CD4-positive, alpha-beta T cell treated with Interleukin-4 for 4 hours (primary cell): ENCODE data around the gene ORAI3.

Experiments
- DNase-seq: peaks from one replicate; pipeline ENCODE4 v3.0.0-alpha.2; 2020

ORAI3 gene

DNA sequence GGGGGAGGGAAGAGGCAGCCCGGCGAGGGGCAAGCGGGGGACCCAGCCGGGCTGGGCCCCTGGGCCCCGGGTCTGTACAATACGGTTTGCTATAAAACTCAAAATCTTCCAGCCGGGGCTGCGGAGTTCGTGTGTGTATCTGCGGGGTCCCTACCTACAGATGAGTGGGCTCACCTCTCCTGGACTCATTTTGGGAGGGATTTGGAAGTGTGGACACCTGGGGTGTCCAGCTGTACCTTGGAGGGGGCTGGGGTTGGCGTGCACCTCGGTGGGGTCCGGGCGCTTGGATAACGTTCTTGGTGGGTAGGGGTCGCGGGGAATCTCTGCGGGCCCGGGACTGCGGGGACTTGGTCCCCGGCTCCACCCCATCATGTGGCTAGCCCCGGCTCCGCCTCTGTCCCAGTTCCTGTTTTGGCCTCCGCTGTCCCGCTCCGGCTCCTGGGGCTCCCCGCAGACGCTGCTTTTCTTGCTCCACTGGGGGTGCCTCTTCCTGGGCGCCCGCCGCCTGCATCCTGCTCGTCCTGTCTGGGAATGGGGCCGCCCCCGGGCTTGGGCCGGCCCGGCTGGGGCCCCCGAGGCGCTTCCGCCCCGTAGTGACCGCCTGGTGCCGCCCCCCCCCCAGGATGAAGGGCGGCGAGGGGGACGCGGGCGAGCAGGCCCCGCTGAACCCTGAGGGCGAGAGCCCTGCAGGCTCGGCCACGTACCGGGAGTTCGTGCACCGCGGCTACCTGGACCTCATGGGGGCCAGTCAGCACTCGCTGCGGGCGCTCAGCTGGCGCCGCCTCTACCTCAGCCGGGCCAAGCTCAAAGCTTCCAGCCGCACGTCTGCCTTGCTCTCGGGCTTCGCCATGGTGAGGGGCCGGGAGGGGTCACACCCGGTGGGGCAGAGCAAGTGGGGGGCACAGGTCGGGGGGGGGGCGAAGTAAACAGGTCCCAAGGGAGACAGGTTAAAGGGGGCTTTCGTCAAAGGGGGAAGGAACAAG lies at the start of gene ORAI3:
Gene ORAI3 (plus strand): TSS at position 402 of the 983 bp plus-strand sequence. CDS start 222 bp downstream, at position 624.
- peak; percentile 44 for DNase-seq

DNA sequence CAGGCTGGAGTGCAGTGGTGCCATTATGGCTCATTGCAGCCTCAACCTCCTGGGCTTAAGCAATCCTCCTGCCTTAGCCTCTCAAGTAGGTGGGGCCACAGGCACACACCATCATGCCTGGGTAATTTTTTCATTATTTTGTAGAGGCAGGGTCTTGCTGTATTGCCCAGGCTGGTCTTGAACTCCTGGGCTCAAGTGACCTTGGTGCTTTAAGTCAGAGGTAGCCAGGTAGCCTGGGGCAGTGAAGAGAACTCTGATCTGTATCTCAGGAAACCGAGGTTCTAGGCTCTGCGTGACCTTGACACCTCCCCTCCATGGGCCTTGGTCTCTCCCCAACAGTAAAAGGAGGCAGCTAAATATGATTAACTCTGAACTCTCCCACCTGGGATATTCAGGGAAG lies 49.1 kb upstream of the ORAI3 start:
- DNase-seq = no peak

DNA sequence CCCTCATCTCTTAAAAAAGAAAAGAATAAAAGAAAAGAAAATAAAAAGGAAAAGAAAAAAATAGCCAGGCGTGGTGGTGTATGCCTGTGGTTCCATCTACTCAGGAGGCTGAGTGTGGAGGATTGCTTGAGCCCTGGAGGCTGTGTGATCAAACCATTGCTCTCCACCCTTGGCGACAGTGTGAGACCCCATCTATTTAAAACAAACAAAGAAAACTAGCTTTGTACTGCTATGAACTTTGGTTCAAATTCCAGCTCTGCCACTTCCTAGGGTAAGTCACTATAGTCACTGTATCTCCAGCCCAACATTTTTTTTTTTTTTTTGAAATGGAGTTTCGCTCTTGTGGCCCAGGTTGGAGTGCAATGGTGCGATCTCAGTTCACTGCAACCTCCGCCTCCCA lies 48.3 kb upstream of the ORAI3 start:
- DNase-seq = no peak

DNA sequence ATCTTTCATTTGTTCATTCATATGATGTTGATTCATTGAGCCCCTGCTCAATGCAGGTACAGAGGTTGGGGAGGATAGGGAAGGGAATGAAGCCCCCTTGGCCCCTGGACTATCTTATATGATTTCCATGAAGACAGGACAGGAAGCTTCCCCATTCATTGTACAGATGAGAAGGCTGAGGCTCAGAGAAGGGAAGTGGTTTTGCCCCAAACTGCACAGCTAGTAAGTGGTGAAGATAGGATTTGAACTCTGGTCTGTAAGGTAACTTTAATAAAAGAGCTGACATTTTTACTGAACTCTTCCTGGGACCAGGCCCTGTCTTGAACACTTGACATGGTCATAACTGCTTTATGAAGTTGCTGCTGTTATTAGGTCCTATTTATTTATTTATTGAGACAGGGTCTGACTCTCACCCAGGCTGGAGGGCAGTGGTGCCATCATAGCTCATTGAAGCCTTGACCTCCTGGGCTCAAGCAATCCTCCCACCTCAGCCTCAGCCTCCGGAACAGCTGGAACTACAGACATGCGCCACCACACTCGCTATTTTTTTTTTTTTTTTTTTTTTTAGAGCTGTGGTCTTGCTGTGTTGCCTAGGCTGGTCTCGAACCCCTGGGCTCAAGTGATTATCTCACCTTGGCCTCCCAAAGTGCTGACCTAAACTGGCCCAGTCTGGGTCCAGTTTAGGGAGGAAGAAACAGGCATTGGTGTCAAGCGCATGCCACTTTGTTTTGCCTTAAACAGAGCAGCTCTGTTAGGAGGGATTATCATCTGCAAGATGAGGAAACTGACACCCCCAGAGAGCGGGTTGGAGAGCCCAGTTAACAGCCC lies 47.5 kb upstream of the ORAI3 start:
- DNase-seq = no peak

DNA sequence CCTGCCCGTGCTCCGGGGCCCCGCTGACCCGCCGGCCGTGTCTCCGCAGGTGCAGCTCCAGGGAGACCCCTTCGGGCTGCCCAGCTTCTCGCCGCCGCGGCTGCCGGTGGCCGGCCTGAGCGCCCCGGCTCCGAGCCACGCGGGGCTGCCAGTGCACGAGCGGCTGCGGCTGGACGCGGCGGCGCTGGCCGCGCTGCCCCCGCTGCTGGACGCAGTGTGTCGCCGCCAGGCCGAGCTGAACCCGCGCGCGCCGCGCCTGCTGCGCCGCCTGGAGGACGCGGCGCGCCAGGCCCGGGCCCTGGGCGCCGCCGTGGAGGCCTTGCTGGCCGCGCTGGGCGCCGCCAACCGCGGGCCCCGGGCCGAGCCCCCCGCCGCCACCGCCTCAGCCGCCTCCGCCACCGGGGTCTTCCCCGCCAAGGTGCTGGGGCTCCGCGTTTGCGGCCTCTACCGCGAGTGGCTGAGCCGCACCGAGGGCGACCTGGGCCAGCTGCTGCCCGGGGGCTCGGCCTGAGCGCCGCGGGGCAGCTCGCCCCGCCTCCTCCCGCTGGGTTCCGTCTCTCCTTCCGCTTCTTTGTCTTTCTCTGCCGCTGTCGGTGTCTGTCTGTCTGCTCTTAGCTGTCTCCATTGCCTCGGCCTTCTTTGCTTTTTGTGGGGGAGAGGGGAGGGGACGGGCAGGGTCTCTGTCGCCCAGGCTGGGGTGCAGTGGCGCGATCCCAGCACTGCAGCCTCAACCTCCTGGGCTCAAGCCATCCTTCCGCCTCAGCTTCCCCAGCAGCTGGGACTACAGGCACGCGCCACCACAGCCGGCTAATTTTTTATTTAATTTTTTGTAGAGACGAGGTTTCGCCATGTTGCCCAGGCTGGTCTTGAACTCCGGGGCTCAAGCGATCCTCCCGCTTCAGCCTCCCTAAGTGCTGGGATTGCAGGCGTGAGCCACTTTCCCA lies 46.6 kb upstream of the ORAI3 start:
- DNase-seq = peak; percentile 42

DNA sequence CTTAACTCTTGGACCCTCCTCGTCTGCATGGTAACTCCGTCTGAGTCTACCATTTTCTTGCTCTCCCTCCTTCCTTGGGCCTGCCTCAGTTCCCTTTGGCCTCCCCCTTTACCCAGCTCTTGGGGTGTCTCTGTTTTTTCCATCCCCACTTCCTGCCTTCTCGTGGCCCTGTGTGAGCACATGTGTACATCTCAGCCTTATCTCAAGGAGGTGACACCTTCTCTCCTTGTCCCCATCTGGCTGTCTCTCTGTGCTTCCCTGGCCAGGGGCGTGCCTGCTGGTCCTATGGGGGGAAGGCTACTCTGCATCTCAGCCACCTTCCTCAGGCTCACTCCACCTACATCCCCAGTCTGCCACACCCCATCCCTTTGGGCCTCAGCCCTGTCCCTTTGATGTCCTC lies 45.9 kb upstream of the ORAI3 start:
- no peak for DNase-seq

DNA sequence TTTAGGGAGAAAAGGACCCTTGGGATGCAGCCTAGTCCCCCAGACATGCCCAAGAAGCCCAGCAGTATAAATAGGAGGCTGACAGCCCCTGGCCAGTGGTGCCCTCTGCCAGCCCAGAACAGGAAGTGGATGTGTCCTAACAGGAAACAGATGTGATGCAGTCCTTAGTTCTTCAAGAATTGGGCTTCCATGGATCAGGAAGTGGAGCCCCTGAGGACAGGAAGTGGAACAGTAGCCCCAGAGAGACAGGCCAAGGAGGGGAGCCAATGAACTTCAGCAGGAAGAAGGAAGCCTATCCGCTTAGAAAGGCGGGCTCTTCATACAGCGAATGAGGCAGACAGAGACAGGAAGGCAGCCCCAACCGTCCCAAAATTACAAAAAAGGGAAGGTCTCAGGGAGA lies 45.3 kb upstream of the ORAI3 start:
- DNase-seq = no peak

DNA sequence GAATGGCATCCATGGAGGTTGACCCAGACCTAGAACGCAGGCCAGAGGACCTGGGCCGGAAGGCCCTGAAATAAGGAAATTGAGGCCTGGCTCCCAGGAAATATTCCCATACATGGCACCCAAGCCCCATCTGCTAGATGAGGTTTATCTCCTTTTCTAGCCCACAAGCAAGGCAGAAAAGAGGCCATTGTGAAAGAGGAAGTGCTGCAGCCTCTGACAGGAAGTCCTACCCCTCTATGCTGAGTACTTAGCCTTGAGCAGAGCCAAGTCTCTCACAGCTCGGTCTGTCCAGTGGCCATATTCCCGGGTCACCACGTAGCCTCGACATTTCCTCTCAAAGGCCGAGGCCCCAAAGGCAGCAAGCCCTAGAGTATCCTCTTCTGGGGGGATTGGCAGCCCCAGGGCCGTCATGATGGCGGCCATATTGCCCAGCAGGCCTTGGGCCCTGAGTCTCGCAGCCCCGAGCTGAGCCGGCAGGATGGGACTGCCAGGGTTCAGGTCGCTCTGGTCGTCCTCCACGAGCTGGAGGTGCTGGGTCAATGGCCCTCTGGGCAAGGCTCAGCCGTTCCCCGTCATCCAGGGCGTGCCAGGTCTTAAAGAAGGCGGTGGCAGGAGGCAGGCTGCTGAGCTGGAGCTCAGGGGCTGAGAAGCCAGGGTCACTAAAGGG lies 44.6 kb upstream of the ORAI3 start:
- no peak for DNase-seq

DNA sequence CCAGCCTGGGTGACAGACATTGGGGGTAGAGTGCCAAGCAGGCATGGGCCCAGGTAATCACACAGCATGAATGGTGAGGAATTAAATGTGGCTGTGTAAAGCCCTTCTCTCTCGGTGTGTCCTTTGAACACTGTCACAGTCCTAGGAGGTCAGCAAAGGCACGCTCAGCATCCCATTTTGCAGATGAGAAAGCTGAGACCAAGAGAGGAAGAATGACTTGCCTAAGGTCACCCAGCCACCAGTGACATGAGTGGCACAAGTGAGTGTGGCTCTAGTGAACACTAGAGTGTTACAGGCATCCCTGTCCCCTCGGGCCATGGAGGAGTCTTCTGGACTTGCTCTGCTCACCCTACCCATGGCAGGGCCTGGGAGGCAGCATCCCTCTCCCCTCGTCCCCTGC lies 41.8 kb upstream of the ORAI3 start:
- DNase-seq = no peak

DNA sequence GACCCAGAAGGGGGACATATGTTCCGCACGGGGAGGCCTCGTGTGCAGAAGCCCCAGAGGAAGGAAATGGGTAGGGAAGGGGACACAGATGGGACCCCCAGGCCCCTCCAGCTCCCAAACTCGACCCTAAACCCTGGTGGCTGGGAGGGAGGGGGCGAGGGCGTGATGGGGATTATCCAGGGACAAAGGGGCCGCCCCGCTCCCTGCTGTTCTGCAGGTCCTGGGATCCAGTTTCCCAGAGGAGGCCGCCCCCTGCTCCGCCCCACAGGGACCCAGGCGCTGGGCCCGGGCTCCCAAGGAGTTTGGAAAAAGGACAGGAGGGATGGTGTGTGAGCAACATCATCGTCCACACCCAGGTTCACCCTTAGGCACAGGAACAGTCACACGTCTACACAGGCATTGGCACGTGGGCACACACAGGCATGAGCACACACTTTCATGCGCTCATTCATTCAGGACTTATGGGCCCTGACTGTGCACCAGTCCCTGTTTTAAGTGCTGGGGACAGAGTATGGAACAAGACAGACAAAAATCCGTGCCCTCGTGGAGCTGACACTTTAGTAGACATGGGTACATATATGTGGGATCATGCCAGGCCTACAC lies 38.3 kb upstream of the ORAI3 start:
- no peak for DNase-seq

DNA sequence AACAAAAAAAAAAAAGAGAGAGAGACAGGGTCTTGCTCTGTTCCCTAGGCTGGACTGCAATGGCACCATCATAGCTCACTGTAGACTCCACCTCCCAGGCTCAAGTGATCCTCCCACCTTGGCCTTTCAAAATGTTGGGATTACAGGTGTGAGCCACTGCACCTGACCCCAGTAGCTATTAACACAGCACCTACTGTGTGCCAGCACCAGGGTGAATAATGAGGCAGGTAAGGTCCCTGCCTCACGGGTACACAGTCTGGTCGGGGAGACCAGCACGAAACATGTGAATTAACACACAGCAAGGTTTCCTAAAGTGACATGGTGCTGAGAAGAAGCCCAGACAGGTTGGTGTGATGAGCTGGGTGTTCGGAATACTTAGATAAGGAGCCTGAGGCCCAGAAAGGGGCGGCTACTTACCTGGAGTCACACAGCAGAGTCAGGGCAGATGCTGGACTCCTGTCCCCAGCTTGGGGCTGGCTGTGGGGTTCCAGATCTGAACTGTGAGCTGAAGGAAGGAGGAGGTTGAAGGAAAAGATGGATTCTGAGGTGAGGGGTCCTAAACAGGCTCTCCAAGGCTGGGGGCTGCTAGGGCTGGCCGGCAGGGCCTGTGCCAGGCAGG lies 36.0 kb upstream of the ORAI3 start:
- DNase-seq = no peak

DNA sequence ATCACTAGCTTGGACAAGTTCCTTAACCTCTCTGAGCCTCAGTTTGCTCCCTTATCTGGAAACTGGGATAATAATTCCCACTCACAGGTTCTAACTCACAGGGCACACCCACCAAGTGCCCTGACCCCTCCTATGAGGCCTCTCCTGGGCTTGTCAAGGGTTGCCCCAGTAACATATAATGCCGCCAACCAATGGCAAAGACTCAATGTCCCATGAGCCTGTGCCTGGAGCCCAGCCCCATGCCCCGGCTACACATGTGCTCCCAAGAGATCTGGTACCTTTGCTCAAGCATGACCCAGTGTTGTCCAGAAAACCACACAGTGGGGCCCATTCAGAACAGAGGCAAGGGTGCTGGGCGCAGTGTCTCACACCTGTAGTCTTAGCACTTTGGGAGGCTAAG lies 34.0 kb upstream of the ORAI3 start:
- no peak for DNase-seq

DNA sequence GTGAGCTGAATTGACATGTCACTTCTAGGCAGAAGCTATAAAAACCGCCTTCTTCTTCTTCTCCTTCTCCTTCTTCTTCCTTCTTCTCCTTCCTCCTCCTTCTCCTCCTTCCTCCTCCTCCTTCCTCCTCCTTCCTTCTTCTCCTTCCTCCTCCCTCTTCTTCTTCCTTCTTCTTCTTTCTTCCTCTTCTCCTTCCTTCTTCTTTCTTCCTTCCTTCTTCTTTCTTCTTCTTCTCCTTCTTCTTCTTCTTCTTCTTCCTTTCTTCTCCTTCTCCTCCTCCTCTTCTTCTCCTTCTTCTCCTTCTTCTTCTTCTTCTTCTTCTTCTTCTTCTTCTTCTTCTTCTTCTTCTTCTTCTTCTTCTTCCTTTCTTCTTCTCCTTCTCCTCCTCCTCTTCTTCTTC lies 30.3 kb upstream of the ORAI3 start:
- DNase-seq = no peak

DNA sequence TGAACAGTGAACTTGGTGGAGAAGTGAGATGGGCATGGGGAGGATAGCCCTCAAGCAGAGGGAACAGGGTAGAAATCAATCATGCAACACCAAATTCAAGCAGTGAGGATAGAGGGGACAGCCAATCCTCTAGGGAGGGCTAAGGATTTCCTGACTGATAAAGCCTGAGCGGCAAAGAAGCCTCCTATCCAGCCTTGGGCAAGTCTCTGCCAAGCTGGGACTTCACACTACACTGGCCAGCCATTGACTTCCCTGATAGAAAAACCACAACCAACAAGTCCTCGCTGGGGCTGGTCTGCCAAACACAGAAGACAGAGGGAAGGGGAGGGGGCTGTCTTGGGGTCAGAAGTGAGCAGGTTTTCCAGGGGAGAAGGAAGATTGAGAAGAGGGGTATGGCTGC lies 28.0 kb upstream of the ORAI3 start:
- no peak for DNase-seq

DNA sequence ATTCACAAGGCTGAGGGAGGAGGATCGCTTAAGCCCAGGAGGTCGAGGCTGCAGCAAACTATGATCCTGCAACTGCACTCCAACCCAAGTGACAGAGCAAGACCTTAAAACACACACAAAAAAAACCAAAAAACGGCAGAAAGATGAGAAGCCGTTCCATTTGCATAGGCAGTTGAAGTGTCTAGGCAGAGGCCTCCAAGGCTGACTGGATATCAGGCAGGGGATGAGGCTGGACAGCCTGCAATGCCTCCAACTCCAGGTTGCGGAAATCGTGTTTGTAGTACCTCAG lies 27.5 kb upstream of the ORAI3 start:
- DNase-seq = no peak

DNA sequence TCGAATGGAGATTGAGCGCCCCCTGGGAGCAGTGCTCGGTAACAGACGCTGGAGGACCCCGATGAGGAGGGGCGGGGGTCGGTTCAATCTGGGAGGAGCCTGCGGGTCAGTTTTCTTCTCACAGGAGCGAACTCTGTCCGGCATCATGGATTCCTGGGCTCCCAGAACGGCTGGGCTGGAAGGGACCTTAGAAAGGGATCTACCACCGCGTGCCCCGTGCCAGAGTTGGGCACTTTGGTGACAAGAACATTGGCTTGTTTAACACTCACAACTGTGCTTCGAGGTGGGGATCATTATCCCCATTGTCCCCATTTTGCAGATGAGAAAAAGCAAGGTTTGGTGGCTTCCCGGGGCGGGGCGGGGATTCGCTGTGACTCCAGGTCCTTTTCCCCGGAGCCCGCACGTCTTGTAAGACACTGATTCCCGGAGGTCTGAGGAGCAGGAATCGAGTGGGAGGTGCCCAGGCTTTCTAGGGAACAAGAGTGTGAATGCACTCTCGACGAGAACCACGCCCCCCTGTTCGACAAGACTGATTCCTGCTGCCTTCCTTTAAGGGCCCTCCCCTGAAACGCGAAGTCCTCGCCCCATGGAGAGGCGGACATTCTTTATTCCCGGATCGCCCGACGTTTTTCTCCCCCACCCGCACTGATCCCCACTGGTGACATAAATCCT lies 27.0 kb upstream of the ORAI3 start:
- peak; percentile 87 for DNase-seq

DNA sequence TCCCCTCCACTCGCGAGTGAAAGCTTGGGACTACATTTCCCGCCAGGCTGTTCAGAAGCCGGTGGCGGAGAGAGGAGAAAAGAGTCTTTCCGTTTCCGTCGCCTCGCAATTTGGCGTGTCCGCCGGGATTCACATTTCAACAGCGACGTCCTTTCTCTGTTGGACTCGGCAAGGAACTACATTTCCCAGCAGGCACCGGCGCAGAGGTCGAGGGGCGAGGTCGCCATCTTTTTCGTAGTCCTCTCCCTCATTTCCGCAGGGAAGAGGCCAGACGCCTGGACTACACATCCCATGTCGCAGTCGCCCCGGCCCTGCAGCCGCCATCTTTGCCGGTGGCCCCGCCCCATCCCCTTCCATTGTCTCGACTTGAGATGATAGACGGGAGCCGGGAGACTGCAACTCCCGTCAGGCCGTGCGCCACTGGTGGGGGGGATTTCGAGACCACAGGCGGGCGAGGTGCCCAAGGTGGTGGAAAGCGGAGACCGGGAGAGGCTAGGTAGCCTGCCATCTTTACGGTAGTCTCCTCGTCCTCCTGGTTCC lies 26.4 kb upstream of the ORAI3 start:
- peak; percentile 100 for DNase-seq

DNA sequence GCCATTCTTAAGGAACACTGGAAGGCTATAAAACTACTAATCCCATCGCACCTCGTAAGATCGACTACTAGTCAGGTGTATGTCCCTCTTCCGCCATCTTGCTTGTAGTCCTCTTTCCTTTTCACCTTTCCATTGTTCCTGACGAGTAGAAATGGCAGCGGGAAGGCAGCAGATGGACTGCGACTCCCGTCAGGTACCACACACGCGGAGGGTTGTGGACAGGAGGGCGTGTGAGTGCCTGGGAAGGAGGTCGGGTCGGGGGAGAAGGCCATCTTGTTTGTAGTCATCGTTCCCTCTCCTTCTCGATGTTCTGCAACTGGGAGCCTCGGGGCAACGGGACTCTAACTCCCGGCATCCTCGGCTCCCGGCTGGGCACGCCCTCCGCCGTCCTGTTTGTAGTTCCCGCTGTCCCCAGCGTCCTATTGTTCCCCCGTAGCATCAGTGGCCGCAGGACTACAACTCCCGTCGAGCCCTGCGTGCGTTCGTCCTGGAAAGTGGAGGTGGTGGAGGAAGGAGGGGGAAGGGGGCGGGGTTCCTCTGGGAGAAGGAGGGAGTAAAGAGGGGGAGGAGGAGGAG lies 25.8 kb upstream of the ORAI3 start:
- peak; percentile 98 for DNase-seq

DNA sequence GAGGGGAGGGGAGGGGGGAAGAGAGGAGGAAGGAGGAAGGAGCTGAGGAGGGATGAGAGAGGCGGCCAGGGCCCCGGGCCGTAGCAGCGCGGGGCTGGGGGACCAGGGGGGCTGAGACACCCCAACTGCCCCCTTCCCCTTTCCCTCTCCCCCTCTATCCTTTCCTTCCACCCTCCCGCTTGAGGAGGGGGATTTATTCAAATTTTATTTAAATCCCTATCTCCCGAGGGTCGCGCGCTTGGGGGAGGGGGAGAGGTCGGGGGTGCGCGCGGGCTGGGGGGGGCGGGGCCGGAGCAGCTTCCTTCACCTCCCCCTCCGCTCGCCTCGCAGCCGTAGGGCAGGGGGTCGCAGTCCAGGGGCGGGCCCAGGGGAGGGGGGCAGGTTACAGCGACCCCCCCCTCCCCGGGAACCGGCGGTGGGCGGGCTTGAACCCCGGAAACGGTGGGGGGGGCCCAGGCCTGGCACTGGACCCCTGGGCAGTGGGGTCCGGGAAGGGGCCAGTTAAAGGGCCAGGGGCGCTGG lies 25.3 kb upstream of the ORAI3 start, which contains the start of gene FBXL19:
Gene FBXL19 (plus strand): TSS at position 19 of the 522 bp plus-strand sequence. CDS start 2,183 bp downstream, outside the sequence.
- DNase-seq = no peak
